SU-DHL-6 (cell line): ENCODE data around the gene VDR.

Source experiments
- EZH2phosphoT487 ChIP-seq: fragments of 200-600 bp; sonication (generic), shearing (Covaris generic); conservative IDR thresholded peaks from 2 replicates; pipeline ENCODE4 v1.6.1; 2018; ENCODE audit warnings: mild to moderate bottlenecking, antibody characterized with exemption, low read length, moderate library complexity, mixed read lengths
- TF ChIP-seq, protein P1 (sequence below): fragments of 200-600 bp; sonication (generic); IDR thresholded peaks from one replicate; pipeline ENCODE4 v1.5.1; 2017; ENCODE audit warnings: antibody characterized with exemption, mild to moderate bottlenecking, low read length, moderate library complexity; ENCODE audit not compliant: insufficient read depth, poor library complexity, severe bottlenecking

DNA sequence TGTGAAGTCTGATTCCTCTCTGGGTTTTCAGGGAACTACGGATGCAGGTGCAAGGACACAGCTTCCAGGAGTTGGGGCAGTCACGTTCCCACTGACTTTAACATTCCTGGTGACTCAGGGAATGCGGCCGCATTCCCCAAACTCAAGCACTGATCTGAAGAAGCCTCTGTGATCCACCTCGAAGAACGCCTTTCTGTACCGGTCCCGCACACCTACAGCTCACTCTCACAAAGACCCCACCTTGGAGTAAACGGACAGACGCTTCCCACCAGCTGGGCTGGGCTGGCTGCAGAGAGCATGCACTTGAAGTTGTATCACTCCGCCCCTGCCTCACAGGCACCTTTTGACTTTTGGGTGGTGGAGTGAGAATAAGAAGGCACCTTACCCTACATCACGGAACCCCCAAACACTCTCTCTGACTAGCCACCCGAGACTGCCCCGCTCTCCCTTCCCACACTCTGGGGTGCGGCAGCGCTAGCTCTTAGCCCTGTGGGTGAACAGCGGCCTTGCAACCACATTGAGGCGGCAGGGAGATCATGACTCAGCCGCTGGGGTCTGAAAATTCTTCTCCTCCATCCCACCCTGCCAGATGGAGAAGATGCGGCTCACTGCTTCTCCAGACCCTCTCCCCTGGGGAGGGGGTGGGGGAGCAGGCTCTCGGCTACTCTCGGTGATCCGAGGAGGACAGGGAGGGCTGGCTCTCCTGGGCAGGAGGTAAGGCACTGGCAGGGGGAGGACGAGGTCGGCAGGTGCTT, 61.4 kb downstream of the VDR start:
- TF ChIP-seq, protein P1, sequence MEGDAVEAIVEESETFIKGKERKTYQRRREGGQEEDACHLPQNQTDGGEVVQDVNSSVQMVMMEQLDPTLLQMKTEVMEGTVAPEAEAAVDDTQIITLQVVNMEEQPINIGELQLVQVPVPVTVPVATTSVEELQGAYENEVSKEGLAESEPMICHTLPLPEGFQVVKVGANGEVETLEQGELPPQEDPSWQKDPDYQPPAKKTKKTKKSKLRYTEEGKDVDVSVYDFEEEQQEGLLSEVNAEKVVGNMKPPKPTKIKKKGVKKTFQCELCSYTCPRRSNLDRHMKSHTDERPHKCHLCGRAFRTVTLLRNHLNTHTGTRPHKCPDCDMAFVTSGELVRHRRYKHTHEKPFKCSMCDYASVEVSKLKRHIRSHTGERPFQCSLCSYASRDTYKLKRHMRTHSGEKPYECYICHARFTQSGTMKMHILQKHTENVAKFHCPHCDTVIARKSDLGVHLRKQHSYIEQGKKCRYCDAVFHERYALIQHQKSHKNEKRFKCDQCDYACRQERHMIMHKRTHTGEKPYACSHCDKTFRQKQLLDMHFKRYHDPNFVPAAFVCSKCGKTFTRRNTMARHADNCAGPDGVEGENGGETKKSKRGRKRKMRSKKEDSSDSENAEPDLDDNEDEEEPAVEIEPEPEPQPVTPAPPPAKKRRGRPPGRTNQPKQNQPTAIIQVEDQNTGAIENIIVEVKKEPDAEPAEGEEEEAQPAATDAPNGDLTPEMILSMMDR: no peak
- TF ChIP-seq EZH2phosphoT487: no peak
